Activated CD4-positive, alpha-beta T cell treated with anti-CD3 and anti-CD28 coated beads, Interleukin-2, amount 50 U/mL, for 16 hours (primary cell): ENCODE data around the gene KANTR.

Source experiments
- DNase-seq: peaks from one replicate; pipeline ENCODE4 v3.0.0-alpha.2; 2020

The KANTR gene

DNA sequence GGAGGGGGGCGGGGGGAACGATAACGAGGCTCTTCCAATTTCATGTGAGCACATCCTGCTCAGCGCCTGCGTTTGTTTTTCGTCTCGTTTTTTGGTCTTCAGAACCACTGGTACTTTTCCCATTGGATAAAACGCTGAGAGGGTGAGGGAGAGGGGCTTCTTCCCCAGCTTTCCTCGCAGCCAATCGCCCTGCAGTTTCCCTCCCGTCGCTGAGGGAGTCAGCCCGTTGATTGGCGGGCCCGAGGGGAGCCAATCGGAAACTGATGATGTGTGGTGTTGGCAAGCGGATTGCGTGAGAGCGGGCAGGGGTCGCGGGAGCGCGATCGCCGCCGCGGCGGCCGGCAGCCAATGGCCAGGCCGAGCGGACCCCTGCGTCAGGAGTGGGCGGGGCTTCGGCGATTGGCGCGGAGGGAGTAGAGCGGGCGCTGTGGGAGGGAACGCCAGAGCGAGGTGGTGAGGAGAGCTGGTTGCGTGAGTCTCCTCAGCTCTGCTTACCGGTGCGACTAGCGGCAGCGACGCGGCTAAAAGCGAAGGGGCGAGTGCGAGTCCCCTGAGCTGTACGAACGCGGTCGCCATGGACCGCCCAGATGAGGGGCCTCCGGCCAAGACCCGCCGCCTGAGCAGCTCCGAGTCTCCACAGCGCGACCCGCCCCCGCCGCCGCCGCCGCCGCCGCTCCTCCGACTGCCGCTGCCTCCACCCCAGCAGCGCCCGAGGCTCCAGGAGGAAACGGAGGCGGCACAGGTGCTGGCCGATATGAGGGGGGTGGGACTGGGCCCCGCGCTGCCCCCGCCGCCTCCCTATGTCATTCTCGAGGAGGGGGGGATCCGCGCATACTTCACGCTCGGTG is 11.8 kb upstream of the KANTR start, which contains the start of gene TSPYL2:
Gene TSPYL2 (plus strand): TSS at position 443 of the 848 bp plus-strand sequence. CDS start 132 bp downstream, at position 575.
- DNase-seq: peak; percentile 94

DNA sequence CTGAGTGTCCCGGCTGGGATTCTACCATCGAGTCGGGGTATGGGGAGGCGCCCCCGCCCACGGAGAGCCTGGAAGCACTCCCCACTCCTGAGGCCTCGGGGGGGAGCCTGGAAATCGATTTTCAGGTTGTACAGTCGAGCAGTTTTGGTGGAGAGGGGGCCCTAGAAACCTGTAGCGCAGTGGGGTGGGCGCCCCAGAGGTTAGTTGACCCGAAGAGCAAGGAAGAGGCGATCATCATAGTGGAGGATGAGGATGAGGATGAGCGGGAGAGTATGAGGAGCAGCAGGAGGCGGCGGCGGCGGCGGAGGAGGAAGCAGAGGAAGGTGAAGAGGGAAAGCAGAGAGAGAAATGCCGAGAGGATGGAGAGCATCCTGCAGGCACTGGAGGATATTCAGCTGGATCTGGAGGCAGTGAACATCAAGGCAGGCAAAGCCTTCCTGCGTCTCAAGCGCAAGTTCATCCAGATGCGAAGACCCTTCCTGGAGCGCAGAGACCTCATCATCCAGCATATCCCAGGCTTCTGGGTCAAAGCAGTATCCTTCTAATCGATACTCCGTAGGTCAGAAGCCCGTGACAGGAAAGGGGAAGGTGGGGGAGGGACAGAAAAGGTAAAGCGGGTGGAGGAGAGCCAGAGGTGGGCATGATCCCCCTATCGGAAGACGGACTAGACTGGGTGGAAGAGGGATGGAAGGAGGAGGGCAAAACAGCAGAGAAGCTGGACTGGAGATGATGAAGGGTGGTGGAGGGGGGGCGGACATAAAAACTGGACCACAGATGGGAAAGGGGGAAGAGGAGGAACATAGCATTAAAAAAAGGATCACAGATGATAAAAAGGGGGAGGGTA is 10.9 kb upstream of the KANTR start:
- no peak for DNase-seq

DNA sequence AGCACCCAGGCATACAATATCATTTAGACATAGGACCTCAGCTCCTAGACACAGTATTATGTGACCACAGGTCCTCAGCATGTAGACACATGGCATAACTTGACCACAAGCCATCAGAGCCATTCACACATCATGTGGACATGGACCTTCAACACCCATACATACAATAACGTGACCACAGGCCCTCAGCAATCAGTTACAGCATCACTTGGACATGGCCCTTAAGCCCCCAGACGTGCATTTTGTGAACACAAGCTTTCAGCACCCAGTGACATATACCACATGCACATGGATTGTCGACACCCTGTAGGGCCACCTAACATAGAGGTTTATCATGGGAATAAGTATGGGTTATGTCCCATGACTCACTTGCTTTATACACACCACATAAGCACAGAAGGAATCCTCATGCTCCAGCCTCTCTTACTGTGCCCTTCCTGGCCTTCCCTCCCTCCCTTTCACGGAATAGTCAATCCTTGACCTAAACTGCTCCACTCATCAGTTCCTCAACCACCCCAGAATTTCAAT is 9.8 kb upstream of the KANTR start:
- DNase-seq: no peak

DNA sequence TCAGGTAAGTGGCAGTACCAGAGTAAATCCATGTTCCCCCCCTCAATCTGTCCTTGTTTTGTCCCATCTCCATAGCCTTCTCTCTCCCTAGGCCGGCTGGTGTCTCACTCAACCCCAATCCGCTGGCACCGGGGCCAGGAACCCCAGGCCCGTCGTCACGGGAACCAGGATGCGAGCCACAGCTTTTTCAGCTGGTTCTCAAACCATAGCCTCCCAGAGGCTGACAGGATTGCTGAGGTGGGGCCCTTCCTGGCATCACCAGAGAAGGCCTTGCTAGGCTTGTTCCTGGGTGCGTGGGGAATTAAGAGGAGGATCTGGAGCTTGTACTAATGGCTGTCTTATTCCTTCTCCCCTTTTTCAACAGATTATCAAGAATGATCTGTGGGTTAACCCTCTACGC is 9.1 kb upstream of the KANTR start:
- no peak for DNase-seq

DNA sequence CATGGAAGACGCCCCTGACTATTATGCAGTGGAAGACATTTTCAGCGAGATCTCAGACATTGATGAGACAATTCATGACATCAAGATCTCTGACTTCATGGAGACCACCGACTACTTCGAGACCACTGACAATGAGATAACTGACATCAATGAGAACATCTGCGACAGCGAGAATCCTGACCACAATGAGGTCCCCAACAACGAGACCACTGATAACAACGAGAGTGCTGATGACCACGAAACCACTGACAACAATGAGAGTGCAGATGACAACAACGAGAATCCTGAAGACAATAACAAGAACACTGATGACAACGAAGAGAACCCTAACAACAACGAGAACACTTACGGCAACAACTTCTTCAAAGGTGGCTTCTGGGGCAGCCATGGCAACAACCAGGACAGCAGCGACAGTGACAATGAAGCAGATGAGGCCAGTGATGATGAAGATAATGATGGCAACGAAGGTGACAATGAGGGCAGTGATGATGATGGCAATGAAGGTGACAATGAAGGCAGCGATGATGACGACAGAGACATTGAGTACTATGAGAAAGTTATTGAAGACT is 8.2 kb upstream of the KANTR start:
- DNase-seq: no peak

DNA sequence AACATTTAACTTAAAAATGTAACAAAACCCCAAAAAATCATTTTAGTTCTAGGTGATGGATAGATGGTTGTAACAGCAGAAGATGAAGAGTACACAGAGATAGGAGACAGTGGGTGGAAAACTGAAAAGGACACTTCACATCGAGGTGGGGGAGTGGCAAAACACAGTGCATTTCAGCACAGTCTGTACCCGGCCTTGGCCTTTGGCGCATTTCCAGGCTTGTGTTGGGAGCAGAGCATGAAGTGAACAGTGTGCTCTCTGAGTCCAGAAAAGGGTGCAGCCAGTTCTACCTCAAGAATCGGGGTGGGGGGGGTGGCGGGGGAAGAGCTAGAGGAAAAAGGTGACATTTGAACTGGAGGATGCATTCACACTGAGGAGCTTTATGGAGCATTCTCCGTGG is 7.5 kb upstream of the KANTR start:
- no peak for DNase-seq

DNA sequence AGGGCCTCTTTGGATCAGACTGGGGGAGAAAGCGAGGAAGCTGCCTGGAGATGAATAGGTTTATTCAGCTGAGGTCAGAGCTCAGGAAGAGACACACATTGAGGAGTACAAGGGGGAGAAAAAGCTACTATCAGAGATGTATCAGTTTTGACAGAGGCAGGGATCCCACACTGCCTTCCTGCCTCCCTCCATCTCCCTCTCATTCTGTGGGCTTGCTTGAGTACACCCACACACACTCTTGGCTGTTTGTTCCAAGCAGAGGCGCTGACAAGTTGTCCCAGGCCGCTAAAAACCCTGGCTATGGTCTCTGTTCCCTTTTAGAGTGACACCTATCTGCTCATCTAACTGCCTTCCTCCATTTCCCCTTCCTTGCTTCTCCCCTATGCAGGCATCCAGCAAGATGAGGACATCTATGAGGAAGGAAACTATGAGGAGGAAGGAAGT is 6.5 kb upstream of the KANTR start:
- no peak for DNase-seq

DNA sequence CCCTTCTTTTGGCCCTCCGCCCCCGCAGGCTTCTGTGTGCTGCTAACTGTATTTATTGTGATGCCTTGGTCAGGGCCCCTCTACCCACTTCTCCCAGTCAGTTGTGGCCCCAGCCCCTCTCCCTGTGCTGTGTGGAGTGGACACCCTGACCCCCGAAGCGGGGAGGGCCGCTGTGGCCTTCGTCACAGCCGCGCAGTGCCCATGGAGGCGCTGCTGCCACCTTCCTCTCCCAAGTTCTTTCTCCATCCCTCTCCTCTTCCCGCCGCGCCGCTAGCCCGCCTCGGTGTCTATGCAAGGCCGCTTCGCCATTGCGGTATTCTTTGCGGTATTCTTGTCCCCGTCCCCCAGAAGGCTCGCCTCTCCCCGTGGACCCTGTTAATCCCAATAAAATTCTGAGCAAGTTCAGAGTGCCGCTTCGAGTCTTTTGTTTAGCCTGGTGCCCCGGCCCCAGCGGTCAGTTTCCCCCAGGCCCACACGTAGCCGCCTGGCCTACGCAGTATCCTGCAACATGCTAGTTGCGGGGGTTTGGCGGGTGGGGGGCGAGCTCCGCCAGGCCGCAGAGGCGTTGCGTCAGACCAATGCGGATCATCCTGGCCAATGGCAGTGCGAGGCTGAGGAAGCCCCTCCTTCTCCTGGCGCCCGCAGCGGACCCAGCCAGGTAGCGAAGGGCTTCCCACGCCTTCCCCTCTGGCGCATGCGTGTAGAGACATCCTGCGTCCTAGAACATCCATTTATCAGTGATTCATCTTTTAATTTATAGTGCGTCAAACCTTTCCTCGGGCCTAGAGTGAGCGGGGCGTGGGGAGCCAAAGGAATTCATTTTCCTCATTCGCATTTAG is 5.6 kb upstream of the KANTR start:
- peak; percentile 76 for DNase-seq

DNA sequence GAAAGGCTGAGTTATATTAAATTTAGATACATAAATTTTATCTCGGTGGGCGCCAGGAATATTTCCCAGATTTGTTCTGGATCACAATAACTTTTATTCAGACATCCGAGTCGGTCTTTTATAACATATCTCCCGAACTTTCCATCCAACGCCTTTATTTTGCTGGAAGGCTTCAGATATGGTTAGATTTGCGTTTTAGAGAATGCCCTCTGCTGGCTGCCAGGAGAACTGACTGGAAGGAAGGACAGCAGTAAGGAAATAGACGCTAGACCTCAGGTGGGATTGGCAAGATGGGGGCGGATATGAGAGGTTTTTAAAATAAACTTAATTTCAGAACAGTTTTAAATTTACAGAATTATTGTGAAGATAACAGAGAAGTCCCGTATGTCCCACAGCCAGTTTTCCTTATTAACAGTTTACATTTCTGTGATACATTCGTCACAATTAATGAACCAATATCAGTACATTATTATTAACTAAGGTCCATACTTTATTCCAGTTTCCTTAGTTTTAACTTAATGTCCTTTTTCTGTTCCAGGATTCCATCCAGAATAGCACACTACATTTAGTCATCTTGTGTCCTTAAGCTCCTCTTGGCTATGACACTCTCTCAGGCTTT is 4.6 kb upstream of the KANTR start:
- DNase-seq: peak; percentile 59

DNA sequence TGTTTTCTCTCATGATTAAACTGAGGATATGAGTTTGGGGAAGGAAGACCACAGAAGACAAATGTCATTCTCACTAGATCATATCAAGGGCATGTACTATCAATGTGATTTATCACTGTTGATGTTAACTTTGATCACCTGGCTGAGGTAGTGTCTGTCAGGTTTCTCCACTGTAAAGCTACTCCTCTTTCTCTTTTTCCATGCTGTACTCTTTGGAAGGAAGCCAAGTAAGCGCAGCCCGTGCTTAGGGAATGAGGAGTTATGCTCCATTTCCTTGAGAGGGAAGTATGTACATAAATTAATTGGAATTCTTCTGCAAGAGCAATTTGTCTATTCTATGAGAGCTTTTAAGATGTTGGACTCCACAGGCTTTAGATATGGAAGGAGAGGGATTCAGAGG is 4.0 kb upstream of the KANTR start:
- no peak for DNase-seq

DNA sequence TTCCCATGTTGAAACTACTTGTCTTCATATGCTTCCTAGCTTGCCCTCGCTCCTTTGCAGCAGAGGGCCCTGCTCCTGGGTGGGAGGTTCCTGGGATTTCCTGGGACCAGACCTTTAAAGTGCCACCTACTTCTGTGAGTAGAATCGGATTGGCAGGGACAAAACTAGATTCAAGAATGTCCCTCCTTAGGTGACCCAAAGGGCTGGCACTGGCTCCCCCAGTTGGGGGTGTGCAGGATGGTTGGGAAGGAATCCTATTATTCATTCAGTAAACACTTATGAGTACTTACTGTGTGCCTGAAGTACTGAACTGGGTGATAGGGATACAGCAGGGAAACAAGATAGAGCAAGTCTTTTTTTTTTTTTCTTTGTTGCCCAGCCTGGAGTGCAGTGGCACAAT is 2.6 kb upstream of the KANTR start:
- no peak for DNase-seq

DNA sequence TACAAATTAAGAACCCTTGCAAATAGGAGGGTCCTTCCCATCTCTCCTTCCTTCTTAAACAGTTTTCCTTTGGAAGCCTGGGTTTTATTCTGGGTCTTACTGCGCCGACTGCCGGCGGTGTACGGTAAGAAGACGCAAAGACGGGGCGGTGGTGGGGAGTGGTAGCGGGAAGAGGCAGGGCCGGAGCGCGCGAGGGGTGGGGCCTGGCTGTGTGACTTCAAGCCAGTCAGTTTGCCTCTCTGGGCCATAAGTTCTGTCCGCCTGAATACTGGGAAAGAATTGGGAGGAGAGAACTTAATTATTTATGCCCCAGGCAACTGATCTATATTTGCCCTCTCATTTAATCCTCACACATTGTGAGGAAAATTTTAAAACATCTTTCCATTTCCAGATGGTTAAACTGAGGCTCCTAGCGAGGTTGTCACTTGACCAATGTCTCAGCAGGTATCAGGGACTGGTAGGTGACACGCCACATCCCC is 726 bp upstream of the KANTR start:
- DNase-seq: peak; percentile 78

DNA sequence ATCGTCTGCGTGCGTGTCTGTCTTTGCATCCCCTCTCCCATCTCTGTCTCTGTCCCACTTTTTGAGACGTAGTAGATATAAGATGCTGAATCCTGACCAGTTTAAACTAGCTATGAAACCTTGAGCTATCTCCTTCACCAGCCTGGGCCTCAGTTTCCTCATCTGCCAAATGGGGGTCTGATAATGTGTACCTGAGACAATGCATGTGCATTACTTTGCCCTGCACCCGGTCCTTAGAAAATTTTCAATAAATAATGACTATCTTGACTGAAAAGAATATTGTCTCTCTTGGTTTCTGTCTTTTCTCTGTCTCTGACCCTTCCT is 602 bp downstream of the KANTR start:
- DNase-seq: no peak

DNA sequence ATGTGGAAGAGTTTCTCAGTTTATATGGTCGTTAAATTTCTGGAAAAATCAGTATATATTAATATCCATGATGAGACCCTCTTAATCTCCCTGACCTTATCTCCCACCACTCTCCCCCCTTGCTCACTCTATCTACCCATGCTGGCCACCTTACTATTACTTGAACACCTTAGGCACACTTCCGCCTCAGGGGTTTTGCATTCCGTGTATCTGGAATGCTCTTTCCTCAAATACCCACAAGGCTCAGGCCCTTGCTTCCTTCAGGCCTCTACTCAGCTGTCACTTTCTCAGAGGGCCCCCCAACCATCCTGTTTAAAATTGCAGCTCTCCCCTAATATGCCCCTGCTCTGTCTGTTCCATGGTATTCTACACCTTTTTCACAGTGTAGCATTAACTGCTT is 1.9 kb downstream of the KANTR start:
- no peak for DNase-seq

DNA sequence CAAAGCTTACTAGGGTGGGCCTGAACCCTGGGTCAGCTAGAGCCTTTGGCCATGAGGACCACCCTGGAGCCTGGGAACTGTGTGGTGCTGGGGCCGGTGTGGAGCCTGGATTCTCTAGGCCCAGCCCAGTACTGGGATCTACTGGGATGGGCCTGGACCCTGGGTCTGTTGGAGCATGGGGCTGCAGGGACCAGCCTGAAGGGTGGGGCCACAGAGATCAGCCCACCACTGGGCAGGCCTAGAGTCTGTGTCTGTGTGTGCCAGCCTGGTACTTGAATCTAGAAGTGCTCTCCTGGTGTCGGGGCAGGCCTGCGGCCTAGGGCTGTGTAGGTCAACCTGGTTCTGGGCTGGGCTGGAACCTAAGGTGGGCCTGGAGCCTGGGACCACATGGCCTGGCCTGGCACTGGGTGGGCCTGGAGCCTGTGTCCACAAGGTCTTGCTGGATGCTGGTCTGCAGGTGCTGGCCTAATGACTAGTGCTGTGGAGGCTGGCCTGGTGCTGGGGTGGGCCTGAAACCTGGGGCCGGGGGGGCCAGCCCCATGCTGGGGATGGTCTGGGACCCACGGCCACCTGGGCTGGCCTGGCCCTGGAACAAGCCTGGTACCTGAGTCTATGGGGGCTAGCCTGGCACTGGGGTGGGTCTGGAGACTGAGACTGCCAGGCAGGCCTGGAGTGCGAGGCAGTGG is 21.1 kb downstream of the KANTR start:
- no peak for DNase-seq

DNA sequence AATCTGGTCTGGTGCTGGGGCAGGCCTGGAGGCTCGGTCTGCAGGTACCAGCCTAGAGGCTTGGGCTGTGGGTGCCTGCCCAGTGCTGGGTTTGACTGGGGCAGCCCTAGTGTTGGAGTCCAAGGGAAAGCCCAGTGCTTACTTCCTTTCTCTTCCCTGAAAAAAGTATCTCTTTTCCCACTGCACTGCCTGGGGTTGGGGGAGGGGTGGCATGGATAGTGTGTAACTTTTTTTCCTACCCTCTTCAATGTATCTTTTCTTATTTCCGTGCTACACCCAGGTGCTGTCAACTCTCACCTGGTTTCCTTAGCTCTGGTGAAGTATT is 21.6 kb downstream of the KANTR start:
- DNase-seq: no peak

DNA sequence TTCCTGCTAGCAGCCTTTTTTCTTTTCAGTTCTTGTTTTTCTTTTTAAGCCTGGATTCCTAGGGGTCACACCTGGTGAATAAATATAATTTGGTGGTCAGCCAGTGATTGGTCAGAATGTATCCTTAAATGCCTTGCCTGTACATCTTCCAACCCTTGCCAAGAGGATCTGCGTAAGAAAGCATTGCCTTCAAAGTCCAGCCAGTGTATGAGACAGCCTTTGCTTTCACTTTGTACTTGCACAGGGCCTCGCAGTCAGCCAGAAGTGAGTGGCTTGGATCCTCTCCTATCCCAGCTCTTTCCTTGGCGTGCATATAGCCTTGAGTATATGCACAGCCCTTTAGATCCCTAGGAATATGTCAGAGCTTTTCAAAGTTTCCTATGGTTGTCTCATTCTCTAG is 22.2 kb downstream of the KANTR start:
- DNase-seq: no peak

DNA sequence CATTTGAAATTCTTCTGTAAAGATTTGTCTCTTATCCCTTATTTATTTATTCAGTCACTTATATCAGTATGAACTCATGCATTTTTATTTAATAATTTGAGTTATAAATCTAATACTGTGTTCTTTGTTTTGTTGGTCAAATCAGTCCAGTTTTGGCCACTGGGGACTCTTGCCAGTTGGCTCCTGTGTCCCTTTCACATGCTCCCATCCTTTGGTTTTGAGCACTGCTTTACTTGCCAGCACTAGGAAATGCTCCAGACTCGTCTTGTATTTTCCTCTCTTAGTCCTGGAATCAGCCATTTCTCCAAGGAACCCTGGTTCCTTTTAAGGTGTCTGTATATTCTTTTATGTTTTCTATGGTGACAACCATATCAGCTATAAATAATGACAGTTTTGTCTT is 28.1 kb downstream of the KANTR start:
- no peak for DNase-seq

DNA sequence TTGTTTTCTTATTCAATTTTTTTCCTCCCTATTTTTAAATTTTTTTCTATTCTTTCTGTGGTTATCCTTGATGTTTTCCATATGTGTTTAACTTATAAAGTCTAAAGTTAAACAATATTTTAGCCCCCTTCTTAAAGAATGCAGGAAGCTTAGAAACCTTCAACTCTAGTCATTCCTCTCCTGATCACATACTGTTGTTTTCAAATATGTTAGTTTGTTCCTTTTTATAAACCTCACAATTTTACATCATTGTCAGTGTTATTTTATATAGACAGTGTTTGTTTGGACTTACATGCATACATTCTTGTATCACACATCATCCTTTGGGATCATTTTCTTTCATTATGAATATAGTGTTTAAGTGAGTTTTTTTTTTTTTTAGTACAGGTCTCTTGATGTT is 31.6 kb downstream of the KANTR start:
- DNase-seq: no peak

DNA sequence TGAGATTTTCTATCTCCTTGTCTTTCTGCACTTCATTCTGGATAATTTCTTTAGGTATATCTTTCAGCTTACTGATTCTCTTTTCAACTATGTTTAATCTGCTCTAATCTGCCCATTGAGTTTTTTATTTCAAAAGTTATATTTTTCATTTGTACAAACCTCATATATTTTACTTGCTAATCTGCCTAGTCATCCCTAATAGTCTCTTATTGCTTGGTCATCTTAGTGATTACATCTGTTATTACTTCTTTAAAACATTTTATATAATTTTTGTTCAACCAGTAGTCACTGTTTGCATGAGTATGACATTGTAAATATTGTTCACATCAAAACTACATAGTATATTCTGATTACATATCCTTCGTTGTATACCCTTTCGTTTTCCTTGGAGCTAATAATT is 32.4 kb downstream of the KANTR start:
- no peak for DNase-seq

DNA sequence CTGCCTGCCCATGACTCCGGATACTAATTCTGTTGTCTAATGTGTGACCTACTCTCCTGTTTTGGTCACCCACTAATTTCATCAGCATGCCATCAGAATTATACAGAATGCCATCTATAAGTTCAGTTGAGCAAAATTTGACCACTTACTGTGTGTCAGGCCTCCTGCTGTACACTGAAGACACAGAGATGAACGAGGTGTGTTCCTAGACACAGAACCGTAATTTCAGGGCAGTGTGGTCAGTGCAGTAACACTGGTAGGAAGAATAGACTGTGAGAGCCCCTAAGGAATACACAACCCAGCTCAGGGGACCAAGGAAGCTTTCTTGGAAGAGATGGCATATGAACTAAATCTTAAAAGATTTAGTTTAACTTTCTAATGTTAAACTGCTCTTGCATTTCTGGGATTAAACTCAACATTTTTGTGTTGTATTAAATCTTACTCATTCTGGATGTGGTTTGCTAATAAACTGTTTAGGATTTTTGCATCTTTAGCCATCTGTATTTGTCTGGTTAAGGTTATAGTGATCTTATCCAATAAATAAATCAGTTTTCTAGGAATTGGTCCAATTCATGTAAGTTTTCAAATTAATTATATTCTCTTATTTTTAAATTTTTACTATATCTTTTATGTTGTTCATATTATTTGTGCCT is 34.3 kb downstream of the KANTR start:
- no peak for DNase-seq
